ENCODE data around the gene TTN.

Gene TTN

GRCh38 chr2:178644919-178645318, 162.3 kb downstream of the TTN start:
- H3K9me2 ChIP-seq (replicated peaks; ENCODE audit: low read depth, low read length), result no peaks in the 10 kb centered on the region
- H3K4me1 ChIP-seq (ENCODE audit: insufficient read depth, low read length, poor library complexity, severe bottlenecking), result no peaks in the 10 kb centered on the region
- H3K9me3 ChIP-seq (ENCODE audit: insufficient read depth, low read depth, low read length), result no peaks in the 10 kb centered on the region
- no peak overlapping the region for H2AFZ ChIP-seq (ENCODE audit: low read length)
- no peak overlapping the region for H3K9ac ChIP-seq (ENCODE audit: low read depth, low read length, poor library complexity, severe bottlenecking)
- no peaks in the 10 kb centered on the region for H3K36me3 ChIP-seq (ENCODE audit: insufficient read depth, low read length)
- no peaks in the 10 kb centered on the region for H4K20me1 ChIP-seq (ENCODE audit: insufficient read depth, low read length, poor library complexity, severe bottlenecking)
- H3K79me2 ChIP-seq (ENCODE audit: insufficient read depth, low read length), result no peaks in the 10 kb centered on the region
- H3K4me2 ChIP-seq (ENCODE audit: low read depth, low read length, poor library complexity, severe bottlenecking), result no peak overlapping the region
- no peaks in the 10 kb centered on the region for H3F3A ChIP-seq (ENCODE audit: low read depth)
- H3K4me3 ChIP-seq (ENCODE audit: low read length, poor library complexity, severe bottlenecking), result no peak overlapping the region
- no peaks in the 10 kb centered on the region for H3K27me3 ChIP-seq (ENCODE audit: insufficient read depth, low read length, poor library complexity, severe bottlenecking)
- TF ChIP-seq CTCF (conservative IDR thresholded peaks at IDR 0.05; ENCODE audit: low read length), result no peak

- Histone ChIP-seq H3K9me2 (replicated peaks; ENCODE audit: low read depth, low read length) (no peaks in the 10 kb centered on the region), H3F3A (ENCODE audit: low read depth) (no peaks in the 10 kb centered on the region), H4K20me1 (ENCODE audit: insufficient read depth, low read length, poor library complexity, severe bottlenecking) (no peaks in the 10 kb centered on the region), H3K9me3 (ENCODE audit: insufficient read depth, low read depth, low read length) (no peaks in the 10 kb centered on the region), H3K9ac (ENCODE audit: low read depth, low read length, poor library complexity, severe bottlenecking) (no peak overlapping the region), H3K4me1 (ENCODE audit: insufficient read depth, low read length, poor library complexity, severe bottlenecking) (no peaks in the 10 kb centered on the region), H2AFZ (ENCODE audit: low read length) (no peak overlapping the region), H3K36me3 (ENCODE audit: insufficient read depth, low read length) (no peaks in the 10 kb centered on the region), H3K79me2 (ENCODE audit: insufficient read depth, low read length) (no peaks in the 10 kb centered on the region), H3K4me3 (ENCODE audit: low read length, poor library complexity, severe bottlenecking) (no peak overlapping the region), H3K4me2 (ENCODE audit: low read depth, low read length, poor library complexity, severe bottlenecking) (no peak overlapping the region), H3K27me3 (ENCODE audit: insufficient read depth, low read length, poor library complexity, severe bottlenecking) (no peaks in the 10 kb centered on the region)
- TF ChIP-seq CTCF (conservative IDR thresholded peaks at IDR 0.05; ENCODE audit: low read length) (no peak), EZH2phosphoT487 (IDR thresholded peaks at IDR 0.05; ENCODE audit: borderline replicate concordance) (no peak)
These were observed 165.7 kb downstream of the TTN start for GRCh38 chr2:178641498-178641897.

GRCh38 chr2:178635897-178636296, 171.3 kb downstream of the TTN start:
- H3K4me3 ChIP-seq (ENCODE audit: low read length, poor library complexity, severe bottlenecking), result no peak overlapping the region
- H3K9ac ChIP-seq (ENCODE audit: low read depth, low read length, poor library complexity, severe bottlenecking), result no peak overlapping the region
- H3F3A ChIP-seq (ENCODE audit: low read depth), result no peaks in the 10 kb centered on the region
- H3K9me3 ChIP-seq (ENCODE audit: insufficient read depth, low read depth, low read length), result no peaks in the 10 kb centered on the region
- H3K9me2 ChIP-seq (replicated peaks; ENCODE audit: low read depth, low read length), result no peaks in the 10 kb centered on the region
- H2AFZ ChIP-seq (ENCODE audit: low read length), result no peak overlapping the region
- no peak overlapping the region for H3K4me2 ChIP-seq (ENCODE audit: low read depth, low read length, poor library complexity, severe bottlenecking)
- H3K36me3 ChIP-seq (ENCODE audit: insufficient read depth, low read length), result no peaks in the 10 kb centered on the region
- no peak for TF ChIP-seq EZH2phosphoT487 (IDR thresholded peaks at IDR 0.05; ENCODE audit: borderline replicate concordance)
- TF ChIP-seq CTCF (conservative IDR thresholded peaks at IDR 0.05; ENCODE audit: low read length), result no peak
- no peaks in the 10 kb centered on the region for H3K27me3 ChIP-seq (ENCODE audit: insufficient read depth, low read length, poor library complexity, severe bottlenecking)
- no peaks in the 10 kb centered on the region for H3K79me2 ChIP-seq (ENCODE audit: insufficient read depth, low read length)
- H4K20me1 ChIP-seq (ENCODE audit: insufficient read depth, low read length, poor library complexity, severe bottlenecking), result no peaks in the 10 kb centered on the region
- no peaks in the 10 kb centered on the region for H3K4me1 ChIP-seq (ENCODE audit: insufficient read depth, low read length, poor library complexity, severe bottlenecking)
